ENCODE results near the gene TRPM1. TPM values are rescaled to one million over a fixed set of nuclear protein-coding genes. Genes with fewer than 3 reads are reported as not detected.

Gene TRPM1
- polyA plus RNA-seq, 2 of the 4 experiments (the other 2 are of a cell fraction) = not detected

GRCh38 chr15:30991255-30992235, 110.0 kb downstream of the TRPM1 start, which contains the start of gene MTMR10 (continued):
- TF ChIP-seq ATOH8 (CRISPR knock-in tag; IDR thresholded peaks at IDR 0.05; ENCODE audit: low read depth) (no peak), CHD4 (IDR thresholded peaks at IDR 0.05; ENCODE audit: borderline replicate concordance) (no peak), FOSL2 (IDR thresholded peaks at IDR 0.05) (no peak), FOSL2 (CRISPR knock-in tag; IDR thresholded peaks at IDR 0.05) (peak; percentile 19; the same call in 1 of the 2 replicates), ELK1 (IDR thresholded peaks at IDR 0.05; ENCODE audit: low read depth, low read length) (no peak), MAFK (IDR thresholded peaks at IDR 0.05; ENCODE audit: partially characterized antibody) (no peak), KDM5A (IDR thresholded peaks at IDR 0.05) (no peak), ZFP36 (IDR thresholded peaks at IDR 0.05; ENCODE audit: borderline replicate concordance, partially characterized antibody) (no peak), RARB (CRISPR knock-in tag; IDR thresholded peaks at IDR 0.05) (no peak), HOXB13 (CRISPR knock-in tag; IDR thresholded peaks at IDR 0.05; ENCODE audit: low read depth) (peak; percentile 61; the same call in 1 of the 2 replicates), HOXA7 (CRISPR knock-in tag; IDR thresholded peaks at IDR 0.05) (no peak), MYC (IDR thresholded peaks at IDR 0.05; ENCODE audit: borderline replicate concordance, low read length) (no peak), ZSCAN20 (CRISPR knock-in tag; IDR thresholded peaks at IDR 0.05) (no peak), ESRRA (IDR thresholded peaks at IDR 0.05; ENCODE audit: borderline replicate concordance, low read length) (no peak), PHF8 (IDR thresholded peaks at IDR 0.05; ENCODE audit: borderline replicate concordance, low read depth) (peak; percentile 90), EHMT2 (IDR thresholded peaks at IDR 0.05; ENCODE audit: low read depth) (no peak), CHD2 (IDR thresholded peaks at IDR 0.05; ENCODE audit: low read length, partially characterized antibody) (no peak), NFE2L2 (conservative IDR thresholded peaks at IDR 0.05; ENCODE audit: low read length) (no peak), CBX2 (IDR thresholded peaks at IDR 0.05; ENCODE audit: borderline replicate concordance, low read depth) (no peak), E2F6 (IDR thresholded peaks at IDR 0.05; ENCODE audit: borderline replicate concordance, low read depth) (no peak), ZNF302 (CRISPR knock-in tag; IDR thresholded peaks at IDR 0.05) (no peak), MAX (IDR thresholded peaks at IDR 0.05) (no peak; the same call in 1 of the 2 replicates), MAZ (IDR thresholded peaks at IDR 0.05; ENCODE audit: borderline replicate concordance, low read depth, low read length) (peak; percentile 68; the same call in 1 of the 2 replicates), HDAC2 (IDR thresholded peaks at IDR 0.05) (0 out of 2 replicates have a peak, but pooled peaks have one; percentile 28), TP53 (CRISPR knock-in tag; IDR thresholded peaks at IDR 0.05) (0 out of 2 replicates have a peak, but pooled peaks have one; percentile 31), SREBF2 (IDR thresholded peaks at IDR 0.05) (no peak), BCL3 (IDR thresholded peaks at IDR 0.05) (peak; percentile 97), RAD21 (conservative IDR thresholded peaks at IDR 0.05 in 1 of 2, IDR thresholded peaks at IDR 0.05 in 1 of 2) (peak in 1 of 2 experiments; percentile 17; a peak in 2 of 5 replicates), BHLHE40 (IDR thresholded peaks at IDR 0.05; ENCODE audit: low read depth, low read length) (no peak), FOSB (CRISPR knock-in tag; IDR thresholded peaks at IDR 0.05) (no peak), TFCP2L1 (CRISPR knock-in tag; IDR thresholded peaks at IDR 0.05) (no peak), RNF2 (IDR thresholded peaks at IDR 0.05; ENCODE audit: borderline replicate concordance, low read depth) (no peak), EP300 (IDR thresholded peaks at IDR 0.05) (no peak), GATA3 (IDR thresholded peaks at IDR 0.05; ENCODE audit: borderline replicate concordance) (no peak)
